Activated T-cell treated with anti-CD3 and anti-CD28 coated beads, Interleukin-2, amount 50 U/mL, for 1 hour (primary cell): ENCODE results near the gene FXR1.
"Not testable (repeated sequence)": the region's sequence is repeated elsewhere in the genome, so short reads cannot be mapped to it uniquely, and the experiment has no call there.

Experiments used
- DNase-seq: peaks from one replicate; pipeline ENCODE4 v3.0.0-alpha.2; 2020

The FXR1 gene

DNA sequence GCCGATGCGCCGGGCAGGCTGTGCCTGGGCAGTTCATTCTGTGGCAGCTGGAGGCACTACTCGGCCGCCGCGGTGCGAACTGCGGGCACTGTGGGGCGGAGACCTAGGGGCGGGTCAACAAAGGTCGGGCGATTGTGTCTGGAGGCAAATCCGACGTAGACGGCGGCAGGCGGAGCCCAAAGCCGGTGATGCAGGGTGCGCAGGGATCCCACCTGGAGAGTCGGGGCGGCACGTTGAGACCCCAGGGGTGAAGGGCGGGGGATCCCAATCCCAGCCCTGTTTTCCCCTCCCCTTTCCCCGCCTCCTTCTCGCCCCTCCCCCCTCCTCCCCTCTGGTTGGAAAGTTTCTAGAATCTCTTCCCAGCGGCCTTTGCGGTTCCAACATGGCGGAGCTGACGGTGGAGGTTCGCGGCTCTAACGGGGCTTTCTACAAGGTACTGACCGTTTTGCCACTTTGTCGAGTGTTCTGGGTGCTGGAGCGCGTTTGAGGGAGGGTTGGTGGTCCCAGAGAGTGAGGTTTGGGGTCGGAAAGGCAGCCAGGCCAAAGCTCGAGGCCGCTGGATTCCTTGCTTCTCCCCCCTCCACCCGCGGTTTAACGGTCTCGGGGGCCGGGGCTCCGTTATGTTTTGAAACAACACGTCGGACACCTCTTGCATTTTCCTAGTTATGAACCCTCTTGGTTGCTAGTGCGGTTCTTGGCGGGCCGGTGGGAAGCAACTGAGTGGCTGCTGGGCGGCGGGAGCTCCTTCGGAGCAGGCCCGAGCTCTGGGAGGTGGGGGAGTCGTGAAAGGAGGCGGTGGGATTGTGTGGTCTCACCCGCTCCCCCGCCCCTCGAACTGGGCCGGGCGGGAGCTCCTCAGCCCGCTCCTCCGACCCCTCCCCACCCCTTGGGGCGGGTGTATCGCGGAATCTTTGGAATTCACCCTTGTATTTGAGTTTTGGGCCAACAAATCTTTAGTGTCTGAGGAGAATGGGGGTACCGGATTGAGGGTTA, at the start of gene FXR1:
TSS of gene FXR1 (plus strand) at position 367 of the 993 bp plus-strand sequence. CDS start at position 383, 16 bp downstream.
- peak; percentile 90 for DNase-seq

DNA sequence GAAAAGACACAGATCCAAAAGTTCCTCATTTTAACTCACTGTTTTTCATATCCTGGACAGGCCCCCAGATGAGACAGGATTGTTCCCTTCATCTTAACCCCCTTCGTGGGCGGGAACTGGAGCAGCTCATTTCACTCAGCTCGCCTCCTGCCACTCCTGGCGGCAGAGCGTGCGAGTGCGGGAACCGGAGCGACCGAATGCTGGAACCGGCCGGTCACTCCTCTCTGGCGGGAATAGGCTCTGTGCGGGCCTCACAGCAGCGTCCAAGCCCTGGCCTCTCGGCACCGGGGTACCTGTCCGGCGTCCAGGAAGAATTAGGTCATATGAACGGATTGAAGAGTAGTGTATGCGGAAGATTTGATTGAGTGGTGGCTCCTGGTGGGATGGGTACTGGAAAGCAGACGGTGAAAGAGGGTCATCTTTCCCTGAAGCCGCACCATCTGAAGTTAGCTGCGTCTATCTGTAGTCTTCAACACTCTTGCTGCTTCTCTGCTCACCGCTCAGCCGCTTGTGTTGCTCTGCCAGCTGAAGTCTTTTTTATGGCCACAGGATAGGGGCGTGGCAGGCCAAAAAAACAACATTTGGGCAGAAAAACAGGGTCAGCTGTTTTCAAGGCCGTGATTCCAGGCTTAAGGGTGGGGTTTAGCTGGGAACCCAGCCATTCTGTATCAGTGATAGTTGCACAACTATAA, 42.3 kb upstream of the FXR1 start:
- no peak for DNase-seq

DNA sequence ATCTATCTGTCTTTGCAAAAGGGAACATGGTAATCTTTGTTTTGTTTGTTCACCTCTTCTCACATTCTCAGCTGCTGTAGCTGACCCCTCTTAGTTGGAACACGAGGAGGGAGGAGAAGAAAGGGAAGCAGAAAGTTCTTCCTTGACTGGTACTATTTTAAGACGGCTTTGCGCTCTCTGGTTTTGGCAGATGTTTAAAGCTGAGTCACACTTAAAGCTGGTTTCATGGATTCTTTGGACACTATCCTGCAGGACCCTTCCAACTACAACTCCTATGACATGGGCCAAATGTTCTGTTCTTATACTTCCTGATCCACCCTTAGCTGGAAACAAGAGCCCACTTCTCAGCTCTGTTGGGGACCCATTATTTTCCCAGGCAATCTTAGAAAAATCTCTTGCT, 40.6 kb upstream of the FXR1 start:
- DNase-seq, result no peak

DNA sequence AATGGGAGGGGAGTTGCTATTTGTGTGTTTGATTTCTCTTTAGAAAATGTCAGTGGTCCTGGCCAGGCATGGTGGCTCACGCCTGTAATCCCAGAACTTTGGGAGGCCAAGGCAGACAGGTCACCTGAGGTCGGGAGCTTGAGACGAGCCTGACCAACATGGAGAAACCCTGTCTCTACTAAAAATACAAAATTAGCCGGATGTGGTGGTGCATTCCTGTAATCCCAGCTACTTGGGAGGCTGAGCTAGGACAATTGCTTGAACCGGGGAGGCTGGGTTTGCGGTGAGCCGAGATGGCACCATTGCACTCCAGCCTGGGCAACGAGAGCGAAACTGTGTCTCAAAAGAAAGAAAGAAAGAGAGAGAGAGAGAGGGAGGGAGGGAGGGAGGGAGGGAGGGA, 40.0 kb upstream of the FXR1 start:
- DNase-seq, result not testable (repeated sequence)

DNA sequence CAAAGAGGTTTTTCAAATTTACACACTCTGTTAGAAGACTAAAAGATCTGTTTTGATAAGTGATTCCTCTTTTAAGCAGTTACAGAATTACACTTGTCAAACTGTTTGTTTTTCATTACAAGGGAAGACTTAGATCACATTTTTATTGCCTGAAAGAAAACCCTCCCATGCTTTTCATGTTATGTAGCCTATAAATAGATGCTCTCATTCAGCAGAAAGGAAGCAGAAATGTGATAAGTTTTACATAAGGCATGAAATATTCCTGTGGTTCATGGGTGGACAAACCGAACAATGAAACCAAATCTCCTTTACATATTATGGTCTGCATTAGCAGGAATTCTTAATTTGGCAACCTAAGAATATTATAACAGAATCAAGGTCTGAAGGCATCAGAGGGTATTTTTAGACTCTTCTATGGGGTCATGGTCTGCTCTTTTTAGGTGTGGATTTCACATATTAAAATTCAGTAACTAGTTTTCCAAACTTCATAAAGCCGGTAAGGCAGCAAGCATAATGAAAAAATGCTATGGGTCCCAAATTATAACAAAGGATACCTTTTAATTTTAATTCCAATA, 37.3 kb upstream of the FXR1 start:
- DNase-seq, result no peak

DNA sequence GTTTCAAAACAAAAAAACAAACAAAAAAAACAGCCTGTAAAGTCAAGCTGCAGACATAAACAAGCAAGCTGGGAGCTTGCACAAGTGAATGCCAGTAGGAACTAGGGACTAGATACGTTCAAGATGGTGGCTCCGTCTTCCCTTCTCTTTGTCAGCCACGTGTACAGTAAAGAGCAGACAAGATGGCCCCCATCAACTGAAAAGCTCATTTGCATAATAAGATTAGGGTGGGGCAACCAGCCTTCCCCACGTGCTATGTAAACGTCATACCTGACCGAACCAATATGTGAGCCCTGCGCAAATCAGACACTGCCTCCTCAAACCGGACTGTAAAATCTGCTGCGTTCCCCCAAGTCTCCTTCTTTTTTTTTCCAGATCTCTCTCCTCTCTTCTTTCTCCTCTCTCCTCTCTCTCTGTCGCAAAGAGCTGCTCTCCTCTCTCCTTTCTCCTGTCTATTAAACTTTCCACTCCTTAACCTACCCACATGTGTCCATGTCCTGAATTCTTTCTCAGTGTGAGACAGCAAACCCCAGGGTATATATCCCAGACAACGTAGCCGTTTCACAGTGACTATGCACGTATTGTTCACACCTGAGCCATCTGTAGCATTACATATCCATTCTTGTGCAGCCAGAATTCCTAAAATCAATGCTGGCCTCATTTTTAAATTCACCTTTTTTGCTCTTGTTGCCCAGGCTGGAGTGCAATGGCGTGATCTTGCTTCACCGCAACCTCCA, 31.2 kb upstream of the FXR1 start:
- no peak for DNase-seq

DNA sequence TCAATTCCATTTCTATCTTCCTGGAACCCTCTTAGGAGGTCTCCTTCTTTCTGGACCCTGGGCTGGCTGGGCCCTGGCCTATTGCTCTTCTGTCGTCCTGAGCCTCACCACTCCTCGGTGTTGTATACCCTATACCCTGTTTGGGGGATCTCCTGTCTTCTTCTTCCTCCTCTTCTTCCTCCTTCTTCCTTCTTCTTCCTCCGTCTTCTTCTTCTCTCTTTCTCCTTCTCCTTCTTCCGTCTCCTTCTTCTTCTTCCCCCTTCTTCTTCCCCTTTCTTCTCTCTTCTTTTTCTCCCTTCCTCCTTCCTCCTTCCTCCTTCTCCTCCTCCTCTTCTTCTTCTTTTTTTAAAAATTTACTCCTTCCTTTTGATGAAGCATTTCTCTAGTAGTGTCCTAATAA, 30.4 kb upstream of the FXR1 start:
- DNase-seq, result no peak

DNA sequence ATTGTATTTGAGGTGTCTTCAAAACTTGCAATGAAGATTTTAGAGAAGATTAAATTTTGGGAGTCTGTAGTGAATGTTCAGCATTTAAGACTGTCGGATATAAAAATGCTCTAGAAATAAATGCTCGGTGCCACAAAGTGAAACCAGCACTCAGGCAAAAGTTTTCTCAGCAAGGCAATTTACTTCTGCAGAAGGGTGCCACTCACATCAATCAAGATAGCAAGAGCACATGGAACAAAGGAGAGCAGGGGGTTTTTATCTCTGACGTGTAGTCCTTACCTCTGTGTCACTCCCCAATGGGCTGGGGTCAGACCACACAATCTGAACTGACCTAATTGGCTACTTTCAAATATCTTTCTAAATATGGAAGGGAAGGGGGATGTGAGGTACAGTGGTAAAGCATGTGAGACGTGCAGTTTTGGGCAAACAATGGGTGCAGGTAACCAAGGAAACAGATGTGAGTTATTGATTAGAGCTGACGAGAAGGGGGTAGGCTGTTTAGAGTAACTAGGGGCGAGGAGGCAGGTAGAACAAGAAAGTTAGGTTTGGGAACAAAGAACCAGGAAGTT, 23.4 kb upstream of the FXR1 start:
- DNase-seq, result no peak

DNA sequence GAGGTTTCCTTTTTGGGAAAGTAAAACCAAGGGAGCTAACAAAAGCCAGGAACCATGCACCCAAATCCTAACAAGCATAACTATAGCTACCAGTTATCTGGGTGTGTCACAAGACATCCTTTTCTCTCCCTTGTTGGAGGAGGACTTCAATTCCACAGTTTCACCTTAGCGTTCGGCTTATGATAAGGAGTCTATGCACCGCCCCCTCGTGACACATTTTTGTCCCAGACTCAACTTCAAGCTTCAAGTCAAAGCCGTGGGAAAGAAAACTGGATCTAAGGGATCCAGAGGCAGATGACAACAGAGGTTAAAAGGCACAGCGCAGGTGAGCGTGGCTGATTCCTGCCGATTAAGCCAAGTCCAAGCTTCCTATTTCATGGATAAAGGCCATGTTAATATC, 13.9 kb upstream of the FXR1 start:
- no peak for DNase-seq

DNA sequence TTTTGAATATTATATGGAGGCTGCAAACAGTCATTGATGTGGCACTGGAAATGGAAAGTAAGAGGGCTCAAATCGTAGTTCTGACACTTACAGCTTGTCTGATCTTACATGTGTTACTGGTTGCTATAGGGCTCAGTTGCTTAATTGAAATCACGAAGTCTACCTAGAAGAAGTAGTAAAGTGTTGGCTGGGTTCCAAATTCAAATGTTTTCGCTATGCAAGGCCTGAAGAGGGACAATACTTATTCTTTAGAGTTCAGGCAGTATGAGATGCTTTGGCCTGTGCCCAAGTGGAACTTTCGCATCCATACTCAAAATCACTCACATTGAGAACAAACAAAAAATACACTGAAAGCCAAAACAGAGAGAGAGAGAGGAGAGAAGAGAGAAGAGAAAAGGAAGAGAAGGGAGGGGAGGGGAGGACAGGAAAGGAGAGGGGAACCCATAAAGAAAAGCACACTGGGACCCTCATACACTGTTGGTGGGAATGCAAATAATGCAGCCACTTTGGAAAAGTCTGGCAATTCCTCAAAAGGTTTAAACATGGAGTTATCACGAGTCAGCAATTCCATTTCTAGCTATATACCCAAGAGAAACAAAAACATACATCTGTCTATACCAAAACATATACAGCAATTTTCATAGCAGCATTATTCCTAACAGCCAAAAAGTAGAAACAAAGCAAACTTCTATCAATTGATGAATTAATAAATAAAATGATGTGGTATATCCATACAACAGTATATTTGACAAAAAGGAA, 2.9 kb upstream of the FXR1 start:
- DNase-seq, result no peak

DNA sequence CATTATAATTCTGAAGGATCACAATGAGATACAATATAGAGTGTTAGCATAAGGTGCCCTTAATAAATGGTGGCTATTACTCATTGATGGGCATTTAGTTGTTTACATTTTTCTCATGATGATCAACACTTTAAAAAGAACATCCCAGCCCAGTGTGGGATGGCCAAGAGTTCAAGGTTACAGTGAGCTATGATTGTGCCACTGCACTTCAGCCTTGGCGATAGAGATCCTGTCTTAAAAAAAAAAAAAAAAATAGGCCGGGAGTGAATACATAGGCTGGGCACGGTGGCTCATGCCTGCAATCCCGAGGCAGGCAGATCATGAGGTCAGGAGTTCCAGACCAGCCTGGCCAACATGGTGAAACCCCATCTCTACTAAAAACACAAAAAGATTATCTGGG, 1.6 kb upstream of the FXR1 start:
- DNase-seq, result no peak

DNA sequence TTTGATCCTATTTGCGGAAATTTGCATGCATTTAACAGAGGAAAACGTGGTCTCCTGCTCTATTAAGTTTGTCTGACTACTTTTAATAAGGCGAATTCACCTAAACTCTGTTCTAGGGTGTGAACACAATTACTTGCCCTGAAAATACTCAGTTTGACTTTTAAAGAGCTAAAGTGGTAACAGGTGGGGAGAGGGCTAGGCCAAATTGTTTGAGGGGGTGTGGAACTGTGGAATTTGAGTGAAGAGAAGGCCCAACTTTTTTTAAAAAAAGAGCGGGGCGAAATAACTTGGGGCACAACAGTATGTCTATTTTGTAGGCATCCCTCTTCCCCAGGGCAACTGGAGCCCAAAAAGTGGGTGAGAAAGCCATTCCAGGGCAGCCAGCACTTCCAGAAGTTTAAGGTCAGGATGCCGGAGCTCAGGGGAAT, 580 bp upstream of the FXR1 start:
- DNase-seq, result no peak

DNA sequence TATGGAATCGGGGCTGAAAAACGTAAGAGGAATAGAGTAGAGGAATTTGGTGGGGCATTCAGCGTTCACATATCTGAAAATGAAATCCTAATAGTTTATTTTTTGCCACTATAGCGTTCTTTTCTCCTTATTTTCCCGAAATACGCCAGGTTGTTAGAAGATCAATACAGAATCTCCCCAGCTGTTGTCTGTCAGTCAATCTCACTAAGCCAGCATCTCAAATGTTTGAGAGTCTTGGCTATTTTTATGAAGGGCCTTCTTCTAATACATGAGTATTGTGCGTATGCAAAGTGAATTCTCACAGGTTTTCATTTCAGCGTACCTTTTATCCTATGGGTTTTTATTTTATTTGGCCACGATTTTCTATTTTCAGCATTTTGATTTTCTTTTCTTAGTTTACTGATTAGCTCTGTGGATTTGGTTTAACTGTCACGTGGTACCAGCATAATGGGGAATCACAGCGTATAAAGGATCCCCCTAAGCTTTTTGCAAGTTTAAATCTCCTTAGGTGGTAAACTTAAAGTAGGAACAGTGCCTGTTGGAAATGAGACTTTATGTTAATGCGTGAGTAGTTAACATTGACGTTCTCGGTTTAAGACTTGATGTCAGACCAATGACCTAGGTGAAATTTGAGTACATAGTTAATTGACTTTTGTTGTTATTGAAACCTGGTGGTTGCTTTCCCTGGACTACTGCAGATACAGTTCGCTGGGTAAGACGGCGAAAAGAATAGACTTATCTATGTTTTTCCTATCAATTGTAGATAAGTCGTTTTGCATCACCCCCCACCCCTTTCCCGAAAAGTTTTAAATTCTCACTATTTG, 1.3 kb downstream of the FXR1 start:
- DNase-seq, result no peak

DNA sequence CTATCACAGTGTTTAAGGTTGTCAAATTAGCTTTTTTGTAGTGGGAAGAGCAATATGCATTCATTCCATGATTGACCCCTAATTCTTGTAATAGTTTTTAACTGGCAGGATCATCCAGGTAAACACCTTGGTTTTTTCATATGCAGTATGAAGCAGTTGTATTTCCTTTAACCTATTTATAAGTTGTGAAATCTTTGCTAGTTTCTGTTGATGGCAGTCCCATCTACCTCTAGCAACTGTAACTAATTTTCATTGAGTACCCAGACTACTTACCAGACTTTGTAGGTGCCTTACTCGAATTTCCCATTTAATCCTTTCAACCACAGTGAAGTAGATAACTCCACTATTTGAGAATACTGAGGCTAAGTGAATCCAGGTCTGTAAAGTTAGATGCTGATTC, 6.1 kb downstream of the FXR1 start:
- DNase-seq, result no peak

DNA sequence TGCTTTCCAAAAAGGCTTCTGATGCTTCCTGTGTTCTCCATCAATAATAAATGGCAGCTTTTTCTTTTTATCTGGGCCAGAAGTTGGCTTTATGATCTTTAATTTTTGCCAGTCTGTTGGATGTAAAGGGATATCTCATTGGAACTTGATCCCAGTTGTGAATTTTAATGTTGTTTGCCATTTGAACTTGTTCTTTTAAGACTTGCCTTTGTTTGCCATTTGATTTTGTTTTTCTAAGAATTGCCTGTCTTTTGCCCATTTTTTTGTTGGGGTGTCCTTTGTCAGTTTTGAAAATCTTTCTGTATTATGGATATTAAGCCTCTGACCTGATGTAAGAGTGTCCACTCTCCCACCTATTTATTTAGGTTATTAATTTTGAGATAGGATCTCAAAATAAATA, 9.8 kb downstream of the FXR1 start:
- DNase-seq, result no peak

DNA sequence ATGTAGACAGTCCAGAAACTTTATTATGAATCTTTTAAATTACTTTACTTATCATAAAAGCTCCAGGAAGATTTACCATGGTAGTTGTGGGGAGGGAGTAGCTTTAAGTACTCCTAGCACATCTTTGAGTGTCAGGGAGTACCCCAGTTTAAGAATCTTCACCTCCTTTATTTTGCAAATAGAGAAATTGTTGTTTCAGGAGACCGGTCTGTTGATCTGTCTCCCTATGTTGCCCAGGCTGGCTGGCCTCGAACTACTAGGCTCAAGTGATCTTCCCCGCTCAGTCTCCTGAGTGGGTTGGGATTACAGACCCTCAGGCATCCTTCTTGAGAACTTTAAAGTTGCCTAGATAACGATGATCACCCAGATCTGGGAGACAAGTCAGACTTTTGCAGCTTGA, 11.1 kb downstream of the FXR1 start:
- no peak for DNase-seq

DNA sequence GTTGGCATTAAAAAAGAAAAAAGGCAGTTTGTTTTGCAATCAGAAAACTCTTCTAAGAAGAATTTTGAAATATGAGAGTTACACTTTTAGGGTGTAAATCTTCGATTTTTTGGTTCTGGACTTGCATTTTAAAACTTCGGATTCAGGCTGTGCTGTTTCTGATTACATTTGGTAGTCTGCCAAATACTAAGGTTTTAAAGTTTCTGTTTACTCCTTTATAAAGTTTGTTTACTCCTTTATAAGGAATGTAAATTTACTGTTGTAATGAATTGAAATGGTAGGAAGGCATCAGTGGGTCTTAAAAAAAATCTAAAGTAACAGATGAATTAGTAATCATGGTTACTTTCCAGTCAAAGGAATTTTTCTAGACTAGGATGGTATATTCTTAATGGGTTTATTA, 14.1 kb downstream of the FXR1 start:
- no peak for DNase-seq

DNA sequence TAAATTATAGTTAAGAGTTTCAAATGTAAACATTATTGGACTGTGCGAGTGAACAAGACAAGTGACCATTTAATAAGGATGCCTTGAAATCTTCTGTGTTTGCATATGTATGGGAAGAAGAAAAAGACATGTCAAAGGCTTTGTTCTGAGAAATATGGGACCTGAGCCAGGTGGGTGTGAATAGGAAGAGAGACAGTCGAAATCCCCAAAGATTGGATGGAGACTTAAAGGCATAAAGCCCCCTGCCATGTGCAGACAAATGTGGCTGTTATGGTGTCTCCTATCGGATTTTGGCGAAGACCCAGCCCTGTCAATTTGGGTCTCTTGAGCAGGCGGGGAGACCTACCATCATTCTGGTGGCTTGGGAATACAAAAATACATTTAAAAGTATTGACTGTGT, 16.9 kb downstream of the FXR1 start:
- DNase-seq, result no peak

DNA sequence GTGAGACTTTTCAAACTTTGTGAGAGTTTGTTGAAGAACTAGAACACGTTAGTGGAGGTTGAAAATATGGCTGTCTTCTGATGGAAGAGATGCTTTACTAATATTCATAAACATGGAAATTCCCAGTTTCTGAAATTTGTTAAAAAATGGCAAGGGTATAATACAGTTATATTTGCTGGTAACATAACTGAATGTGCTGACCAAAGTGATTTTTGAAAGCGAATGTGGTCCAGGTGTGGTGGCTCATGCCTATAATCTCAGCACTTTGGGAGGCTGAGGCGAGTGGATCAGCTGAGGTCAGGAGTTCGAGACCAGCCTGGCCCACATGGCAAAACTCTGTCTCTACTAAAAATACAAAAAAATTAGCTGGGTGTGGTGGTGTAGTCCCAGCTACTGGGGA, 18.1 kb downstream of the FXR1 start:
- no peak for DNase-seq

DNA sequence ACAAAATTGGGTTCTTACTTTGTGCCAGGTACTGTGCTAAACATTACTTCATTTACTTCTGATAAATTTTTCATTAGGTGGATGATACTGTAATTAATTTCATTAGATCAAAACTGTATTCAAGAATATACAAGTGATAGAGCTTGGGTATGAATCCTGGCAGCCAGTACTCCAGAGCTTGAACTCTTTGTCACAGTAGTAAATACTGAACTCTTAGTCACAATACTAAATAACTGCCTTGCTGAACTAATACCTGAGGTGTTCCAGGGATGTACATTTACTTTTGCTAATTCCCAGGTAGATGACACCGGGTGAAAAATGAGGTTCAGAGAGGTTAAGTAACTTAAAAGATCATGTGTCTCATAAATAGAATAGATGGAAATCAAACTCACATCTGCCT, 20.3 kb downstream of the FXR1 start:
- no peak for DNase-seq

DNA sequence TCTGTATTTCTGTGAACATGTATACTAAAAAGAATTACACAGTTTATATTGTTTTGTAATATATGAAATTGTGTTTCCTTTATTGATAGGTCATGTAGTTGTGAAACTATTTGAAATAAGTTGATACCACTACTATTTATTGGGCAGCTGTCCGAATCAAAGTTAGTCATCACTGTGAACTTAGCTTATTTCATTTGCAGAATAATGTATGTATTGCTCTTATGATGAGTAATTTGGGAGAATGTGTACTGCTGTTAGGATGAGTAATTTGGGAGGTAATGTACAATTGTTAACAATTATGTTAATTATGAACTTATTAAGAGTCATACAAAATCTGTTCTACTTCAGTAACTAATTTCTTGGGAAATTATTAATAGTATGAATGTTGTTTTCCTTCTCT, 22.2 kb downstream of the FXR1 start:
- DNase-seq, result no peak
